HFF-Myc (cell line): ENCODE measurements around the gene CHD8.
A peak's percentile ranks its signal among the peaks of the same experiment; 100 is the strongest.
"Not testable (repeated sequence)": the region's sequence is repeated elsewhere in the genome, so short reads cannot be mapped to it uniquely, and the experiment has no call there.

Experiments
- DNase-seq: peaks from one replicate; pipeline ENCODE4 v3.0.0-alpha.2; 2011; ENCODE audit warnings: low read depth; ENCODE audit errors: extremely low read depth
- H3K4me3 ChIP-seq: replicated peaks from 2 replicates; pipeline ENCODE4 v1.5.1; 2011; ENCODE audit warnings: low read depth, mild to moderate bottlenecking, control low read depth, low read length
- TF ChIP-seq, protein P1 (sequence below): IDR thresholded peaks from 2 replicates; pipeline ENCODE4 v1.5.1; 2012; ENCODE audit warnings: mild to moderate bottlenecking, low read depth, low read length, control low read depth; ENCODE audit errors: missing control alignments

CHD8 gene

DNA sequence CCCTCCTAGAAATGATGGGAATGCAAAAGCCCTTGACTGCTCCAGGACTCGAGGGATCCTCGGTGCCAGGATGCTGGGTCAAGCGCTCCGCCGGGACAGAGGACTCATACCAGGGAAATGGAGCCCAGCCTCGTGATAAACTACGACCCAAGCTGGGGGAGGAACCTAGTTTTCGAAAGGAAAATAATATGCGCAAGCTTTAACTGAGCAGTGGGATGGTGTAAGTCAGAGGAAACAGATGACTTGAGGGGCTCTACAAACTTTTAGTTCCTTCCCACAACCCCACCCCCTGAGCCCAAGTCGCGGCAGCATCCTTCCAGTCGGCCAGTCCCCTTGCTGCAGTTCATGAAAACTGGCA lies 71.5 kb downstream of the CHD8 start:
- TF ChIP-seq, protein P1, sequence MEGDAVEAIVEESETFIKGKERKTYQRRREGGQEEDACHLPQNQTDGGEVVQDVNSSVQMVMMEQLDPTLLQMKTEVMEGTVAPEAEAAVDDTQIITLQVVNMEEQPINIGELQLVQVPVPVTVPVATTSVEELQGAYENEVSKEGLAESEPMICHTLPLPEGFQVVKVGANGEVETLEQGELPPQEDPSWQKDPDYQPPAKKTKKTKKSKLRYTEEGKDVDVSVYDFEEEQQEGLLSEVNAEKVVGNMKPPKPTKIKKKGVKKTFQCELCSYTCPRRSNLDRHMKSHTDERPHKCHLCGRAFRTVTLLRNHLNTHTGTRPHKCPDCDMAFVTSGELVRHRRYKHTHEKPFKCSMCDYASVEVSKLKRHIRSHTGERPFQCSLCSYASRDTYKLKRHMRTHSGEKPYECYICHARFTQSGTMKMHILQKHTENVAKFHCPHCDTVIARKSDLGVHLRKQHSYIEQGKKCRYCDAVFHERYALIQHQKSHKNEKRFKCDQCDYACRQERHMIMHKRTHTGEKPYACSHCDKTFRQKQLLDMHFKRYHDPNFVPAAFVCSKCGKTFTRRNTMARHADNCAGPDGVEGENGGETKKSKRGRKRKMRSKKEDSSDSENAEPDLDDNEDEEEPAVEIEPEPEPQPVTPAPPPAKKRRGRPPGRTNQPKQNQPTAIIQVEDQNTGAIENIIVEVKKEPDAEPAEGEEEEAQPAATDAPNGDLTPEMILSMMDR = no peak
- DNase-seq = no peak
- peak overlapping the region; percentile 70 for H3K4me3 ChIP-seq

DNA sequence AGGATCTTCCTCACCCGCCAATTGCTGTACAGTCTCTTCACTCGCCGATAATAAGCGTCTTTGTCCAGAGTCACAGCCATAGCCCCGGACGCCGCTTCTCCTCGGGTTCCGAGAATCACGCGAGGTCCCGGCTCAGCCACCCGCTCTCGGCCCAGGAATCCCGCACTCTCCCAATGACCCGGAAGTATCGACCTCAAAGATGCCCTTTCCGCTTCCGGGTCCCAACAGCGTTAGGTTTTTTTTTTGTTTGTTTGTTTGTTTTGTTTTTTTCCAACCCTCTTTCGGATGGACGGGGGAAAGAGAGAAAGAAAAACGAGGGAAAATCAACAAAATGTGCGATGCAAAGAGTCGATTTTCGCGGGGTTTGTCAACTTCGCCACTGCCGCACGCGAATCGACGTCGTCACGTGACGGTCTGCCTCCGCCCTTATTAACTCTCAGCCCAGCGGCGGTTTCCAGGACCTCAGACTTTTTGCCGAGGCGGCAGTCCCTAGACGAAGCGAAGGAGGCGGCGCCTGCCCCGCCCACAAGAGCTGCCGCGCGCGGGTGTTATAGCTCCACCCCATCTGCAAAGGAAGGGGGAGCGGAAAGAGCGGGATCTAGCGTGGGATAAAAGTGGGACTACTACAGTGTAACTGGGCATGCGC lies 72.0 kb downstream of the CHD8 start, which contains the start of gene SUPT16H:
SUPT16H (minus strand) TSS at position 172 of the 646 bp plus-strand sequence; CDS start at position 80, 92 bp downstream.
- DNase-seq = peak; percentile 88
- H3K4me3 ChIP-seq = peak within 1 kb of the TSS; percentile 70
- TF ChIP-seq, protein P1 = no peak

DNA sequence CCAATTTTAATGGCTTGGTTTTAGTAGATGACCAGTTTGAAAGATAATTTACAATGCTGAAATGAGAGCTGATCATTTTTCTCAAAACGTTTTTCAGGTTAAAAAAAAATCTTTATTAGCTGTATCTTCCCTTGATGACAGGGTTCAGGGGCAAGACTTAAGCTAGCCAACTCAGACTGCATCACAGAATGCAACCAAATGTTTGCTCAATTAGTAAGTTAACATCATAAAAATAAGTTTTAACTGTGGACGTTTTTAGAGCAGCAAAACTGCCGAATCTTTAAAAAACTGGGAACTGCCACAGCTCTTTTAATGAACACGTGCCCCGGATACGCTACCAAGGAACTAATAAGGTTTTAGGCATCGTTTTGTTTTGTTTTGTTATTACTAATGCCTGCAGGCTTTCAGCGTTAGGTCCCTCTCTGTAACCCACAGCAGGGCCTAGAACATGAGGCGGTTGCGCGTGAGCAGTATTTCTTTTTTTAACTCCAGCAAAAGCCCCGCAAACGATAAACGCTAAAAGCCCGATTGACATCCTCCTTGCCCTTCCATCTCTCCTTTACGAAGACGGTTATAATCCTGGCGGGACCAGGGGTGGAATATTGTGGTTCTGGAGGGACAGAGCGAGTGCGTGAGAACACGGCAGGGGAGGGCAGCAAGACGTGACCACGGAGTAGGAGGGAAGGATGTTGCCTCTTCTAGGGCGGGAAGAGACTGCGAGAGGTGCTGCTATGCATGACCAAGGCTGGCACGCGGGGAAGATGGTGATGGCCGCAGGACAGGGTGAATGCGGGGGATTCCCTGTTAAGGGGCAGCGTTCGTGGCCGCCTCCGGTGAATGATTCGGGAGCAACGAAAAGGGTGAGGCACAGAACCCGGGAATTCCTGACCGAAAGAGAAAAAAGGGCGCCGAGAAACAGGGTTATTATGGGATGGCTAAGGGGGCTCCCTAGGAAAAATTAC lies 72.8 kb downstream of the CHD8 start:
- peak overlapping the region; percentile 70 for H3K4me3 ChIP-seq
- DNase-seq = peak; percentile 15
- TF ChIP-seq, protein P1 = no peak

DNA sequence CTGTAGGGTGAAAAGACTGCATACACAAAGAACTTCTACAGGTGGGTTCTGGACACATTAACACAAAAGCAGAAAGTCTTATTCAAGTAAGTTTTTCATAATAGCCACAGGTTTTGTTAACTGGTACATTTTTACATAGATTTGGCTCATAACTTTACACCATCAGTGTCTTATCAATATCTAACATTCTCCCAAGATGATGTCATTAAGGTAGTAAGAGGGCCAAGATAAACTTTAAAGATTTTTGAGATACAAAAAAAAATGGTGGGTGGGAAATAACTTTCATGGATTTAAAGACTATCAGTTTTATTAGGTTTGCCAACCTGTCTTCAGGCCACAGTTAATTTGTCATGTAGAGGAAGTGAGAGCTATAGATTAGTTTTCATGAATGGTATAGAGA lies 73.8 kb downstream of the CHD8 start:
- H3K4me3 ChIP-seq = peak overlapping the region; percentile 70
- no peak for DNase-seq
- TF ChIP-seq, protein P1 = no peak

DNA sequence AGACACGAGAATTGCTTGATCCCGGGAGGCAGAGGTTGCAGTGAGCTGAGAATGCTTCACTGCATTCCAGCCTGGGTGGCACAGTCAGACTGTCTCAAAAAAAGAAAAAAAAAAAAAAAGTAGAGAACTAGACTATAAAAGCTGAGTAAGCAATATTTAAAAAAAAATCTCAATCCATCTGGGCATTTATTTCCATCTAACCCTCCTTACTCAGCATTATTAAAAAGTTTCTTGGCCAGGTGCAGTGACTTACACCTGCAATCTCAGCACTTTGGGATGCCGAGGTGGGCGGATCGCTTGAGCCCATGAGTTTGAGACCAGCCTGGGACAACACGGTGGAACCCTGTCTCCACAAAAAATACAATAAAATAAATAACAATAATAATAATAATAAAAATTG lies 76.6 kb downstream of the CHD8 start:
- TF ChIP-seq, protein P1 = no peak
- no peak for DNase-seq
- H3K4me3 ChIP-seq = no peak overlapping the region

DNA sequence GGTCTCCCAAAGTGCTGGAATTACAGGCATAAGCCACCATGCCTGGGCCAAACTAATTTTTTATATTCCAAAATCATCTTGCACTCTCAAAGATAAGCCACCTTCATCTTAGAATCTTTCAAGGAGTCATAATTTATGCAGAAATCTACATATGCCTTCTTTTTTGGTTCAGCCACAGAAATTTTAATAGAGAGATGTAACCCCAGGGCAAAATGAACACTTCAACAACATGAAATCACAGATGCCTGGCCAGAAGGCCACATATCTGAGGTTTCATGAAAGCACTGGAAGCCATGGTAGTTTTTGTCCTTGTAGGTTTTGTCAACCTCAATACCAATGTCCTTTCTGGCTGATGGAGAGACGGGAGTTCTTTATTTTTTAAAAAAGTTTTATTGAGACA lies 81.9 kb downstream of the CHD8 start:
- no peak for DNase-seq
- no peak overlapping the region for H3K4me3 ChIP-seq
- TF ChIP-seq, protein P1 = no peak

DNA sequence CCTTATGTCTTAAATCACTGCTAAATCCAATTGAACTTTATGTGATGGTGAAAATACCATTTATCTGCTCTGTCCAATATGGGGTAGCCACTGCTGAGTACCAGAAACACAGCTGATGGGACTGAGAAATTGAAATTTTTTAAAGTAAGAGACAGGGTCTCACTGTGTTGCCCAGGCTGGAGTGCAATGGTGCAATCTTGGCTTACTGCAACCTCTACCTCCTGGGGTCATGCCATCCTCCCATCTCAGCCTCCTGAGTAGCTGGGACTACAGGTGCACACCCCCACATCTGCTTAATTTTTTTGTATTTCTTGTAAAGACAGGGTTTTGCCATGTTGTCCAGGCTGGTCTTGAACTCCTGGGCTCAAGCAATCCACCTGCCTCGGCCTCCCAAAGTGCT lies 83.1 kb downstream of the CHD8 start:
- not testable (repeated sequence) for H3K4me3 ChIP-seq, DNase-seq
